ENCODE measurements around the gene GMDS. TPM values are rescaled to one million over a fixed set of nuclear protein-coding genes. Genes with fewer than 3 reads are reported as not detected.

GMDS gene
- total RNA-seq, 2 experiments from 2014 or later = 33.2 to 33.5 TPM

GRCh38 chr6:1605893-1606779 lies 639.3 kb downstream of the GMDS start:
- no peak overlapping the region for H3K4me3 Mint-ChIP-seq
- peaks cover 64% of the 10 kb centered on the region for H3K27me3 Mint-ChIP-seq
- no peak overlapping the region for H3K27ac Mint-ChIP-seq
- no peaks in the 10 kb centered on the region for H3K36me3 Mint-ChIP-seq (ENCODE audit: low read depth)
- H3K4me1 Mint-ChIP-seq = peaks cover 34% of the 10 kb centered on the region
- ChIA-PET CTCF (interaction anchor here (0.6 to 4.1 kb wide), 14 partner anchors 8 to 1156 kb away, joined by 3 to 17 read pairs (median 4); no protein-coding TSS in a partner anchor), POLR2A (no interaction called here)
- intact Hi-C loops (cut with DNase I, micrococcal nuclease) = loop anchor here (2.0 to 5.0 kb wide), 9 partner anchors 166 to 1626 kb away; partner anchors contain the start of genes FOXF2 (in 1 of the 2), FOXQ1 (in 1 of the 2) and GMDS (in 1 of the 2)
- ATAC-seq (no peak), DNase-seq (peak; percentile 34)
- H3K9me3 Mint-ChIP-seq (ENCODE audit: low read depth) = no peaks in the 10 kb centered on the region

DNA sequence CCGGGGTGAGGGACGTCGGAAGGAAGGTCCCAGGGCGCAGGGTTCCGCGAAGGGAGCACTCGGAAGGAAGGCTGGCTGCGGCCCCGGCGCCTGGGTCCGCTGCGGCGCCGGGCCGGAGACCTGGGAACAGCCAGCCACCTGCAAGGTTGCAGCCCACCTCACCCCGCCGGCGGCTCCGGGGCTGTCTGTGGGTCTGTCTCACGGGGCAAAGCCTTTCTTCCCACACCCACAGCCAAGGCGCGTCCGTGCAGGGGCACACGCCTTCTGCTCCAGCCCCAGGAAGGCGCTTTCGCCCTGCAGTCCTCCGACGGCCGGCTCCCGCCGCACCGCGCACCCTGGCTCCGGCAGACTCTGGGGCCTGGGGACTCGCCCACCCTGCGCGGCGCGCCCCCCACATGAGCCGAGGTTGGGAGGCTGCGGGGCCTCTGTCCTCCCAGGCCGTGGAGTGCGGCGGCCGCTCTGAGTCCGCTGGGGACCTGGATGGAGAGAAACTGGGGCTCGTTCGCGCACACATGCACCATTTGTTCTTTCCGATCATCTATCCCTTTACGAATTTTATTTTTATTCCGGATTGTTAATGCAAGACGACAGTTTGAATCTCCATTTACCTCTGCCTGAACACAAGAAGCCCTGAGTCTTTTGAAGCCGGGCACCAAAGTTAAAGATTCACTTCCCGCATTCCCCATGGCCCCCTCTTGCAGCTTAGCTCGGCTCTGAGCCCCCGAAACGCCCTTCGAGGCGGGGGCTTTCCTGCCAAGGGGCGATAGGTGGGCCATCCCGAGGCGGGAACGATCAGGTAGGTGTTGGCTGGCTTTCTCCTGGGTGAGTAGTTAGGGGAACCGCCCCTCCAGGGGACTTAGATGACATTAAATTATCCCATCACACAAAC lies 640.2 kb downstream of the GMDS start:
- CTCF ChIA-PET = interaction anchor here (0.6 to 4.1 kb wide), 7 partner anchors 9 to 1028 kb away, joined by 3 to 17 read pairs (median 4); no protein-coding TSS in a partner anchor
- Mint-ChIP-seq H3K36me3 (ENCODE audit: low read depth) (no peaks in the 10 kb centered on the region), H3K4me1 (peaks cover 30% of the 10 kb centered on the region), H3K4me3 (peak overlapping the region; percentile 48), H3K27ac (peak overlapping the region; percentile 24), H3K9me3 (ENCODE audit: low read depth) (no peaks in the 10 kb centered on the region), H3K27me3 (peaks cover 68% of the 10 kb centered on the region)
- intact Hi-C loops (cut with DNase I, micrococcal nuclease) = loop anchor here (2.0 to 5.0 kb wide), 9 partner anchors 167 to 1627 kb away; partner anchors contain the start of genes FOXF2 (in 1 of the 2), FOXQ1 (in 1 of the 2) and GMDS (in 1 of the 2)
- ATAC-seq (no peak), DNase-seq (peak; percentile 14)
- POLR2A ChIA-PET = no interaction called here

- no peaks in the 10 kb centered on the region for H3K9me3 Mint-ChIP-seq (ENCODE audit: low read depth)
- intact Hi-C loops (cut with DNase I, micrococcal nuclease) = loop anchor here (1.0 to 5.0 kb wide), 14 partner anchors 168 to 1628 kb away; partner anchors contain the start of genes FOXF2 (in 1 of the 2), FOXQ1 (in 1 of the 2) and GMDS (in 1 of the 2)
- CTCF ChIA-PET = interaction anchor here (0.6 to 4.1 kb wide), 2 partner anchors 434 to 750 kb away, joined by 3 to 16 read pairs; no protein-coding TSS in a partner anchor
These were observed 641.0 kb downstream of the GMDS start for GRCh38 chr6:1604158-1605003.

DNA sequence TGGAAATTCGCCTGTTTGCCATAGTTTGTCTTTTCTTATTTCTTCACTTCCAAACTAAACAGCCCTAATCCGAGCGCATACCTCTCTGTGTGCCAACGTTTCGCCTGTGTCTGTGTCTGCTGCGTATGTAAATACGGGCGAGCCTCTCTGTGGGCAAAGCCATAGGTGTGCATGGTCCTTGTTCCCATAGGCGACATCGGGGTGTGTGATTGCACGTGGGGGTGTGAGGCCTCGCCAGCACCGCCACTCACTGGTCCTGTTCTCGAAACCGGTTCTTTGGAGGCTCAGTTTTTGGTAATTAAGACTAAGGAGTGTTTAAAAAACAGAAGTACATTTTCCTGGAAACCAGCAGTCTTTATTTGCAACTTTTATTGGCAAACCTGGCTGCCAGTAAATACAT lies 641.7 kb downstream of the GMDS start:
- Mint-ChIP-seq H3K9me3 (ENCODE audit: low read depth) (no peaks in the 10 kb centered on the region), H3K4me3 (no peak overlapping the region), H3K27me3 (peaks cover 74% of the 10 kb centered on the region), H3K27ac (no peak overlapping the region), H3K4me1 (peaks cover 27% of the 10 kb centered on the region), H3K36me3 (ENCODE audit: low read depth) (no peaks in the 10 kb centered on the region)
- DNase-seq (no peak), ATAC-seq (no peak)
- intact Hi-C loops (cut with DNase I, micrococcal nuclease) = loop anchor here (1.0 to 2.0 kb wide), 7 partner anchors 501 to 1031 kb away; no protein-coding TSS in a partner anchor
- POLR2A ChIA-PET = no interaction called here
- CTCF ChIA-PET = interaction anchor here (1.3 kb wide), 1 partner anchor 501 kb away, joined by 5 read pairs; no protein-coding TSS in a partner anchor

More at GRCh38 chr6:1604158-1605003, 641.0 kb downstream of the GMDS start:
- peak; percentile 84 for ATAC-seq
- H3K27me3 Mint-ChIP-seq = peaks cover 77% of the 10 kb centered on the region
- H3K36me3 Mint-ChIP-seq (ENCODE audit: low read depth) = no peaks in the 10 kb centered on the region
- POLR2A ChIA-PET = no interaction called here
- H3K4me1 Mint-ChIP-seq = peaks cover 30% of the 10 kb centered on the region
- no peak overlapping the region for H3K27ac Mint-ChIP-seq
- peak; percentile 82 for DNase-seq
- no peak overlapping the region for H3K4me3 Mint-ChIP-seq

- CTCF ChIA-PET = interaction anchor here (0.6 to 1.3 kb wide), 5 partner anchors 9 to 1131 kb away, joined by 3 to 7 read pairs (median 4); no protein-coding TSS in a partner anchor
- H3K36me3 Mint-ChIP-seq (ENCODE audit: low read depth) = no peaks in the 10 kb centered on the region
- intact Hi-C loops (cut with DNase I, micrococcal nuclease) = no loop called here
These were observed 643.2 kb downstream of the GMDS start for GRCh38 chr6:1602049-1602713.

DNA sequence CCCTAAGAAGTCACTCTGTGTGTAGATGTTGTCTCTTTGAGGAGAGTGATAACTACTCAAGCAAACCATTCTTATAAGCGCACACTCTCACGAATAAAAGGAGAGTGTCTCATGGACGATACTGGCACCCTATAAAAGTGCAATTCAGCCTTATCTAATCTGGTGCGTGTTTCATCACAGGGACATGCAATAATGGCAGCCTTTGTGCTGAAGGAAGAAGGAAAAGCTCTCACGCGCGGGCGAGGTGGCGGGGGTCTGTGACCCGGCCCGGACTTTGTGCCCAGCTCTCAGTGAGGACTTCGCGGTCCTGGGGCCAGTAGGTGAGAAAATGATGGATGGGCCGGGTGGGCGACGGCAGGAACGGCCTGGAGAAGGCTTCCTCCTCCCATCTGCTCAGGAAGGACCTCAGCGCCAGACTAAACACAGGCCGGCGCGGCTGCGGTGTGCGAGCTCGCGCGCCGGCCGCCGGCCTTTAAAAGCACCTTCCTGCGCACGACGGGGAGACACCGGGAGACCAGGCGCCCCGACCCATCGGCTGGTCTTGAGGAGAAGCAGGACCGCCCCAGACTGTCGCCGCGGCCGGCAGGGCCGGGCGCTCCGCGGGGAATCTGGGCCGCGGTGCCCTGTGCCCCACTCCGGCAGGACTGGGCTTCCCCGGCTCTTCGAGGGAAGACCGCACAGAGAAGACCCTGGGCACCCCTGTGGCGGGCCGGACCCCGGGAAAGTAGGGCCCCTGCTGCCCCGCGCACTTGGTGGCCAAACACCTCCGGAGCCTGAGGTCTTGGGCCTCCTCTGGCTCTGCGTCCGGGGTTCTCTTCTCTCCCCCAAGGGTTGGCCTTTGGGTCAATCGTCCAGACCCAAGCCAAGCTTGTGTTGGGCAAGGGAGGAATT lies 644.0 kb downstream of the GMDS start:
- Mint-ChIP-seq H3K27me3 (peaks cover 69% of the 10 kb centered on the region), H3K4me1 (peaks cover 9% of the 10 kb centered on the region), H3K36me3 (ENCODE audit: low read depth) (no peaks in the 10 kb centered on the region), H3K4me3 (no peak overlapping the region), H3K27ac (no peak overlapping the region), H3K9me3 (ENCODE audit: low read depth) (no peaks in the 10 kb centered on the region)
- intact Hi-C loops (cut with DNase I, micrococcal nuclease) = no loop called here
- peak; percentile 13 for DNase-seq
- ATAC-seq = no peak
- ChIA-PET POLR2A (interaction anchor here (0.6 kb wide), 1 partner anchor 39 kb away, joined by 3 read pairs; no protein-coding TSS in a partner anchor), CTCF (interaction anchor here (0.6 to 1.2 kb wide), 4 partner anchors 10 to 1132 kb away, joined by 3 to 7 read pairs (median 4); no protein-coding TSS in a partner anchor)

More at GRCh38 chr6:1602049-1602713, 643.2 kb downstream of the GMDS start:
- POLR2A ChIA-PET = no interaction called here
- DNase-seq = no peak
- H3K4me1 Mint-ChIP-seq = peaks cover 15% of the 10 kb centered on the region
- no peak for ATAC-seq
- H3K9me3 Mint-ChIP-seq (ENCODE audit: low read depth) = no peaks in the 10 kb centered on the region
- no peak overlapping the region for H3K4me3 Mint-ChIP-seq
- H3K27me3 Mint-ChIP-seq = peaks cover 73% of the 10 kb centered on the region
- H3K27ac Mint-ChIP-seq = no peak overlapping the region

- ChIA-PET CTCF (interaction anchor here (0.7 to 1.2 kb wide), 4 partner anchors 11 to 608 kb away, joined by 3 read pairs; no protein-coding TSS in a partner anchor), POLR2A (interaction anchor here (0.6 kb wide), 1 partner anchor 38 kb away, joined by 3 read pairs; no protein-coding TSS in a partner anchor)
- Mint-ChIP-seq H3K4me1 (peaks cover 7% of the 10 kb centered on the region), H3K9me3 (ENCODE audit: low read depth) (no peaks in the 10 kb centered on the region), H3K27me3 (peaks cover 65% of the 10 kb centered on the region), H3K27ac (no peak overlapping the region), H3K4me3 (no peak overlapping the region), H3K36me3 (ENCODE audit: low read depth) (no peaks in the 10 kb centered on the region)
- no peak for DNase-seq
- no peak for ATAC-seq
- intact Hi-C loops (cut with DNase I, micrococcal nuclease) = no loop called here
These were observed 644.6 kb downstream of the GMDS start for GRCh38 chr6:1600764-1601157.

- intact Hi-C loops (cut with DNase I, micrococcal nuclease) = no loop called here
- ATAC-seq = no peak
These were observed 645.2 kb downstream of the GMDS start for GRCh38 chr6:1600063-1600763.

More at GRCh38 chr6:1600063-1600763, 645.2 kb downstream of the GMDS start:
- no peak for DNase-seq
- Mint-ChIP-seq H3K27ac (no peak overlapping the region), H3K27me3 (peaks cover 60% of the 10 kb centered on the region), H3K4me1 (peaks cover 2% of the 10 kb centered on the region), H3K9me3 (ENCODE audit: low read depth) (no peaks in the 10 kb centered on the region), H3K36me3 (ENCODE audit: low read depth) (no peaks in the 10 kb centered on the region), H3K4me3 (no peak overlapping the region)
- ChIA-PET CTCF (interaction anchor here (0.7 to 1.2 kb wide), 4 partner anchors 11 to 609 kb away, joined by 3 read pairs; no protein-coding TSS in a partner anchor), POLR2A (no interaction called here)
